Measurements from ENCODE around the gene UGT1A5.
"Not testable (repeated sequence)": the region's sequence is repeated elsewhere in the genome, so short reads cannot be mapped to it uniquely, and the experiment has no call there.

The UGT1A5 gene

DNA sequence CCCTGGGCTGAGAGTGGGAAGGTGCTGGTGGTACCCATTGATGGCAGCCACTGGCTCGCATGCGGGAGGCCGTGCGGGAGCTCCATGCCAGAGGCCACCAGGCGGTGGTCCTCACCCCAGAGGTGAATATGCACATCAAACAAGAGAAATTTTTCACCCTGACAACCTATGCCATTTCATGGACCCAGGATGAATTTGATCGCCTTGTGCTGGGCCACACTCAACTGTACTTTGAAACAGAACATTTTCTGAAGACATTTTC is 34.5 kb downstream of the UGT1A5 start:
- no peak for DNase-seq

GRCh38 chr2:233750689-233751088 is 38.0 kb downstream of the UGT1A5 start:
- not testable (repeated sequence) for DNase-seq

DNA sequence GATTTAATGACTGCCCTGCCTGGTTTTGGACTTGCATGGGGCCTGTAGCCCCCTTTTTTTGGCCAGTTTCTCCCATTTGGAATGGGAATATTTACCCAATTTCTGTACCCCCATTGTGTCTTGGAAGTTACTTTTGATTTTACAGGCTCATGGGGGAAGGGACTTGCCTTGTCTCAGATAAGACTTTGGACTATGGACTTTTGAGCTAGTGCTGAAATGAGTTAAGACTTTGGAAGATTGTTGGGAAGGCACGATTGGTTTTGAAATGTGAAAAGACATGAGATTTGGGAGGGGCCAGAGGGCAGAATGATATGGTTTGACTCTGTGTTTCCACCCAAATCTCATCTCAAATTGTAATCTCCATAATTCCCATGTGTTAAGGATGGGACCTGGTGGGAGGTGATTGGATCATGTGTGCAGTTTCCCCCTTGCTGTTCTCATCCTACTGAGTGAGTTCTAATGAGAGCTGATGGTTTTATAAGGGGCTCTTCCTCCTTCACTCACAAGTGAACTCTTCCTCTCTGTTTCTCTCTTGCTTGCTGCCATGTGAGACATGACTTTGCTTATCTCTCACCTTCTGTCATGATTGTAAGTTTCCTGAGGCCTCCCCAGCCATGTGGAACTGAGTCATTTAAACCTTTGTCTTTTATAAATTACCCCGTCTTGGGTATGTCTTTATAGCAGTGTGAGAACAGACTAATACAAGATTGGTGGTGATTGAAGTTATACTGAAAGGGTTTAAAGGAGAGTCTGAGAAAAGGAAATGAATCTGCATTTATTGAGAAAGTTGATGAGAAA is 38.7 kb downstream of the UGT1A5 start:
- not testable (repeated sequence) for DNase-seq

- DNase-seq = no peak
These were observed 42.3 kb downstream of the UGT1A5 start for GRCh38 chr2:233754872-233755611.

DNA sequence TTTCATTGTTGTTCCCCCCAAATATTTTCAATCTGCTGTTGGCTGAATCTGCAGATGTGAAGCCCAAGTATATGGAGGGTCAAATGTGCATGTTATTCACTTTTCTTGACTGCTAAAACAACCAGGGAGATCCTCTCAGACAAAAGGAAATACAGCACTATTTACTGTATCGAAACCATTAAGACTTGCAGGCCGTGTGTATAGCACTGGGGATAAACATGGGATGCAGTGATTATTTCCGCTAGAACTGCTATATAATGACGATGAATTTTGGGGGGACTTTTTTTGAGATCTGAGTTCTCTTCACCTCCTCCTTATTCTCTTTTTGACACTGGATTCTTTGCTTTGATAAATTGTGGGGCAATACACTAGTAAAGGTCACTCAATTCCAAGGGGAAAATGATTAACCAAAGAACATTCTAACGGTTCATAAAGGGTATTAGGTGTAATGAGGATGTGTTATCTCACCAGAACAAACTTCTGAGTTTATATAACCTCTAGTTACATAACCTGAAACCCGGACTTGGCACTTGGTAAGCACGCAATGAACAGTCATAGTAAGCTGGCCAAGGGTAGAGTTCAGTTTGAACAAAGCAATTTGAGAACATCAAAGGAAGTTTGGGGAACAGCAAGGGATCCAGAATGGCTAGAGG is 43.8 kb downstream of the UGT1A5 start:
- no peak for DNase-seq

GRCh38 chr2:233758141-233758540 is 45.4 kb downstream of the UGT1A5 start:
- no peak for DNase-seq

DNA sequence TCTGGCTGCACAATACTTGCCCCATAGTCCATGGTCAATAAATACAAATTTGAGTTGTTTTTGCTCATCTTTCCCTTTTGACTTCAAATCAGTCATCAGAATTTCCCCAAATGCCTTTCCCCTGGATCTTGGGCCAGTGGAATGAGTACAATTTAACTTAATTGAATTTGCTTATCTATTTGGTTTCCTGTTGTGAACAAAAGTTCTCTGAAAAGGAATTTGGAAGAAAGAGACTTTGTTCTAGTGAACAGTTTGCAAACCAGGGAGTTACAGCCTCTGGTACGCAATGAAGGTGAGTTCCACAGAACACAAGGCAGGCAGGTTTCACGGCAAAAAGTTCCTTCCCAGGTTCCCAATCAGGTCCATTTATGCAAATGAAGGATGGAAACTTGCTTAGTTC is 46.1 kb downstream of the UGT1A5 start:
- no peak for DNase-seq

DNA sequence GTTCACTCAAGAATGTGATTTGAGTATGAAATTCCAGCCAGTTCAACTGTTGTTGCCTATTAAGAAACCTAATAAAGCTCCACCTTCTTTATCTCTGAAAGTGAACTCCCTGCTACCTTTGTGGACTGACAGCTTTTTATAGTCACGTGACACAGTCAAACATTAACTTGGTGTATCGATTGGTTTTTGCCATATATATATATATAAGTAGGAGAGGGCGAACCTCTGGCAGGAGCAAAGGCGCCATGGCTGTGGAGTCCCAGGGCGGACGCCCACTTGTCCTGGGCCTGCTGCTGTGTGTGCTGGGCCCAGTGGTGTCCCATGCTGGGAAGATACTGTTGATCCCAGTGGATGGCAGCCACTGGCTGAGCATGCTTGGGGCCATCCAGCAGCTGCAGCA is 47.3 kb downstream of the UGT1A5 start, which contains the start of gene UGT1A1:
UGT1A1 (plus strand) TSS at position 228 of the 400 bp plus-strand sequence; CDS start at position 246, 18 bp downstream.
- DNase-seq = no peak

DNA sequence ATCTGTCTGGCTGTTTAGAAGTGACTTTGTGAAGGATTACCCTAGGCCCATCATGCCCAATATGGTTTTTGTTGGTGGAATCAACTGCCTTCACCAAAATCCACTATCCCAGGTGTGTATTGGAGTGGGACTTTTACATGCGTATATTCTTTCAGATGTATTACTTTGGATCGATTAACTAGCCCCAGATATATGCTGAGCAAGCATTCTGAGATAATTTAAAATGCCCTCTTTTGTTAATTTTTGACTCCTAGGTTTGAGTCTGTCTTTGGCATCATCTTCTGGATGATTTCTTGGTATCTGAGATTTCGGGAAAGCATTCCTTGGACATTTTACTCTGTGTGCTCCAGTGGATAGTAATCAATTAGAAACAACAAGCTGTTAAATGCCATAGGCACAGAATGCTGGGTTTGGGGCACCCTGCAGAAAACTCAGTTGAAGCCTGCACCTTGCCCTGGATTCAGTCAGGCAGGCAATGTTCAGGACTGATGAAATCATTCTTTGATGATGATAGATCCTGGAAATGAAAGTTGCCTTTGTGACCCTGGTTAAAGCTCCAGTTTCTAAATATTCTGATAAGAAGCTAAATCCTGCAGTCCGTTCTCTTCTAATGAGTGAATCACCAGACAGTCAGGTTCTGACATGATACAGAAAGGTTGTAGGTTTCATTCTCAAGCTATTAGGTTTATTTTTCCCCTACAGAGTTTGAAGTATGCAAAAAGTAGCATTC is 48.5 kb downstream of the UGT1A5 start:
- no peak for DNase-seq

GRCh38 chr2:233764264-233764663 is 51.6 kb downstream of the UGT1A5 start:
- no peak for DNase-seq

DNA sequence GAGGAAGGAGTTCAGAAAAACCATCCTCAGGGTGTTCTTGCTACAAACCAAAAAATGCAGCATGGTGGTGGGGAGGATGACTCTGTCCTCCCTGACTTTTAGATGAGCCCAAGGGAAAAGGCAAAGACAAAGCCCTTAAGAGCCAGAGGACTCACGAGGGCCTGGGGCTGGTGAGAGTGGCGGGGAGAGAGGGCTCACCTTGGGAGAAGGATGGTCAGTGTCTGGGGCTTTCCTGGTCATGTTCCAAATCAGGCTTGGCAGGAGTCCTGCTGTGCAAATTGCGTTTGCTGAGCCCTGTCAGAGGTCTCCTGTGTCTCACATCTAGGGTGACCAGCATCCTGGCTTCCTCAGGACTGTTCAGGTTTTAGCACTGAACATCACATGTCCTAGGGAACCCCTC is 52.1 kb downstream of the UGT1A5 start:
- no peak for DNase-seq

DNA sequence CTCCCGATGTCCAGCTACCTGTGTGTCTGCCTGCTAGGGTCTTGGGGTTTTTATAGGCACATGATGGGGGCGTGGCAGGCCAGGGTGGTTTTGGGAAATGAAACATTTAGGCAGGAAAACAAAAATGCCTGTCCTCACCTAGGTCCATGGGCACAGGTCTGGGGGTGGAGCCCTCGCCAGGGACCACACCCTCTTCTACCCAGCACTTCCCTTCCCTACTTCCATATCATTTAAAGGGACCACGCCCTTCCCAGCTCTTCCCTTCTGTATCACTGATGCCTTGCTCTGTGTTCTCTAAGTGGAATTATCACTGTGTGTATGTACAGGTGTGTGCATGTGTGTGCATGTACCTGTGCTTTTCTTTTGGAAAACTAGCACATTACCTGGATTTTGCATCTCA is 53.7 kb downstream of the UGT1A5 start:
- DNase-seq = no peak

DNA sequence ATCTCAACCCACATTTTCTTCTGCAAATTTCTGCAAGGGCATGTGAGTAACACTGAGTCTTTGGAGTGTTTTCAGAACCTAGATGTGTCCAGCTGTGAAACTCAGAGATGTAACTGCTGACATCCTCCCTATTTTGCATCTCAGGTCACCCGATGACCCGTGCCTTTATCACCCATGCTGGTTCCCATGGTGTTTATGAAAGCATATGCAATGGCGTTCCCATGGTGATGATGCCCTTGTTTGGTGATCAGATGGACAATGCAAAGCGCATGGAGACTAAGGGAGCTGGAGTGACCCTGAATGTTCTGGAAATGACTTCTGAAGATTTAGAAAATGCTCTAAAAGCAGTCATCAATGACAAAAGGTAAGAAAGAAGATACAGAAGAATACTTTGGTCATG is 55.4 kb downstream of the UGT1A5 start:
- DNase-seq = no peak

- DNase-seq = no peak
These were observed 56.6 kb downstream of the UGT1A5 start for GRCh38 chr2:233769260-233769659.

- no peak for DNase-seq
These were observed 59.4 kb downstream of the UGT1A5 start for GRCh38 chr2:233772153-233772552.

- no peak for DNase-seq
These were observed 59.9 kb downstream of the UGT1A5 start for GRCh38 chr2:233772583-233772982.

- no peak for DNase-seq
These were observed 61.1 kb downstream of the UGT1A5 start for GRCh38 chr2:233773854-233774253.

DNA sequence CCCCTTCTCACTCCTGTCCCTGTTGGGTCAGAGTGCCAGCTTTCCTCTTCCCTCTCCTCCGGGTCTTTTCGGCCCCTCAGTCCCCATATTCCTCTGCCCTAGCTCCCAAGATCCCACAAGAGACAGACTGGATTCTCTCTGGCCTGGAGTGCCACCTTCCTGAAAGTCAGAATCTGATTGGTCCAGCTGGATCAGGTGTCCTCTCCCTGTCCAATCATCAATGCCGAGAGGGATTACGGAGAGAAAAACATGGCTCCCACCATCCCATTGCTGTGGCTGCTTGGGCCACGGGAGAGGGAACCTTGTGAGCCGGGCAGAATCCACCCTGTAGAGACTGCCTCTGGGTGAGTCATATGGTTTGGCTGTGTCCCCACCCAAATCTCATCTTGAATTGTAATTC is 62.7 kb downstream of the UGT1A5 start:
- no peak for DNase-seq

- no peak for DNase-seq
These were observed 65.3 kb downstream of the UGT1A5 start, which contains the start of gene MROH2A for GRCh38 chr2:233778030-233778429. Gene MROH2A, plus strand, starts transcription at chr2:233778330. Its CDS starts 1,029 bp downstream, at chr2:233779359.

DNA sequence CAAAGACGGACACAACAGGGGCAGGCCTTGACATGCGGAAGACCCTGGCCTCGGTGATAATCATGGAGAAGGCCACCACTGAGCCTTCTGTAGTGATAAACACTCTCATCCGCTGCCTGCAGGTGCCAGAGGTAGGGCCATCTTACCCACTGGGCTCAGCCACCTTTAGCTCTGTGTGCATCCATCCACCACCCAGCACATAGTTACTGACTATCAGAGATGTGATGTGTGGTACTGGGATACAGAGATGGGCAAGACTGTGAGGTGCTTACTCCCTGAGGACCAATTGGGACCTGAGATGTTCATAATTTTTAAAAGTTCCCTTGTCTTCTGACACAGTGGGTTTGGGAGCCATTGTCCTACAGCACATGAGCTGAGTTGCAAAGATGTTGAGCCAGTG is 67.0 kb downstream of the UGT1A5 start:
- no peak for DNase-seq

DNA sequence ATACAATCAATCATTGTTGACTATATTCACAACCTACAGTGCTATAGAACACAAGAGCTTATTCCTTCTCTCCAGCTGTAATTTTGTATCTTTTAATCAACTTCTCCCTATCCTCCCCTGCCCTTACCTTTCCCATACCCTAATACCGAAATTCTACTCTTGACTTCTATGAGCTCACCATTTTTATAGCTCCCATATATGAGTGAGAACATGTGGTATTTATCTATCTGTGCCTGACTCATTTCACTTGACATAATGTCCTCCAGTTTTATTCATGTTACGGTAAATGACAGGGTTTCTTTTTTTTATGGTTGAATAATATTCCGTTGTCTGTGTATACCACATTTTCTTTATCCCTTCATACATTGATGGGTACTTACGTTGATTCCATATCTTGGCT is 68.1 kb downstream of the UGT1A5 start:
- no peak for DNase-seq

DNA sequence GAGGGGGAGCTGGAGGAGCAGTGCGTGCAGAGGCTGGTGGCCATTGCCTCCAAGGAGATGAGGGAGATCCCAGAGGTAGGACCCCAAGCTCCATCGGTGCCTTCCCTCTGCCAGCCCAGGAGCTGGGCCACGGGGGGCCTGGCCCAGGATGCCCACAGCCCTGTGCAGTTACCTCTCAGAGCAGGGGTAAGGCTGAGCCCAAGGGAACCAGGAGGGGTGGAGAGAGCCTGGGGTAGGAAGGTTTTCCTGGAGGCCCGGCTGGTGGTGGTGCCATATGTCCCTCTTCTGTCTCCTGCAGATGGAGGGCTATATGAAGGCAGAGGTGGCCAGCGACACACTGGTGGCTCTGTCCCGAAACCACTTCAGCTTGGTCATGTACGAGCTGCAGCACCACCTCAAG is 76.8 kb downstream of the UGT1A5 start:
- DNase-seq = no peak

All from NCI-H2227 treated with DMSO at 0.1 percent for 48 hours (cell line).